ENCODE results near the gene SIRPG.

DNA sequence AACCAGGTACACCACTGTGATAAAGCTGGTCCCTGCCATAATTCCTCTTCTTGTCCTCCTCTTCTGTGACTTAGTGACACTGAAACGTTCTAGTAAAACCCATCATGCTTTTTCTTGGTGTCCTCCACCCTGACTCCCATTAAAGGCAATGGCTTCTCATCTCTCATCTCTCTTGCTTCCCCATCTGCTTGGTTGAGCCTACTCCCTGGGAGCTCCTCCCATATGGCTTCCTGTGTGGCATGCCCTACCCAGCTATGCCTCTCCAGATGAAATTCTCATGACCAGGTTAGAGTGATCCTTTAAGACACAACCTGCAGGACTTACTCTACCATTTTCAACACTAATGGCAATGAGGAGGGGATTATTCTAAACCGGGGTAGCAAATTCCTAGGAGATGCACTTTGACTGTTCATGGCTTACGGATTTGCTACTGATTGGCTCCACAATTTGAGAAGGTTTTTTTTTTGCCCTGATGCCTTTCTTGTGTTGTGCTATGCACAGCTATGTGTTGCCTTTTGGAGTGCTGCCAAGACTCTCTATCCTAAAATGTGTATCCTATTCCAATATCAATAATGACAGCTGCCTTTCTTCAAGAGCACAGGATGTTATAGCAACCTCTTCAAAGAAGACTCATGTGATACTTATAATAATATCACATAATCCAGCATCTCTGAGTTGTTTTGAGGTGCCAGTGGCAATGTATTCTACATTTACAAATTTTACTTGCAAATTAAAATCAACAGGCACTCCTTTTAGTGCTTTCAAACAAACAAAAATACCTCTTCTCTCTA, 6.1 kb downstream of the SIRPG start:
- TF ChIP-seq POLR2A (IDR thresholded peaks at IDR 0.05) = no peak
- TF ChIP-seq CTCF (IDR thresholded peaks at IDR 0.05) = no peak
- no peak for TF ChIP-seq POLR2AphosphoS5 (IDR thresholded peaks at IDR 0.05)
- no peak for TF ChIP-seq EP300 (IDR thresholded peaks at IDR 0.05)

Data from stomach (tissue), 4 donors.